HG03025 (cell line): ENCODE measurements around the gene SCYL2.
"Not testable (repeated sequence)": the region's sequence is repeated elsewhere in the genome, so short reads cannot be mapped to it uniquely, and the experiment has no call there.

Experiments
- ATAC-seq: cut with Tn5 transposase; IDR thresholded peaks from one replicate; pipeline ENCODE4 v1.9.1; 2021; ENCODE audit warnings: mild to moderate bottlenecking, moderate library complexity; ENCODE audit not compliant: unreplicated experiment, low FRiP score

SCYL2 gene

DNA sequence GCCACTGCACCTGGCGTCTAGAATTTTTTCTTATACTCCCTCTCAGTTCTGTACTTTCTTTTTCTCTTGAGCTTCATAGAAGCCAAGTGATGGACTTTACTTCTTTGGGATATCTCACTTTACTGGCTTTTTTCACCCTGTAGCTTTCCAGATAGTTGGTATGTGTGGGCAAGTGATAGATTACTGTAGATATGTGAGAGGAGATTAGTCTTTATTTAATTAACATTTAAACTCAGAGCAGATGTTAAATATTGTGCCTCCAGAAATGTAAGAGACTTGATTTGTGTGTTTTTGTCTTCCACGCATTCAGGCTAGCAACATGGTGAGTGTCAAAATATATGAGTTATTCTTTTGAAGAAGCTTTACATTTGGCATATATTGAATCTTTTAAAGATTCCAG, 50.4 kb downstream of the SCYL2 start:
- ATAC-seq: no peak

DNA sequence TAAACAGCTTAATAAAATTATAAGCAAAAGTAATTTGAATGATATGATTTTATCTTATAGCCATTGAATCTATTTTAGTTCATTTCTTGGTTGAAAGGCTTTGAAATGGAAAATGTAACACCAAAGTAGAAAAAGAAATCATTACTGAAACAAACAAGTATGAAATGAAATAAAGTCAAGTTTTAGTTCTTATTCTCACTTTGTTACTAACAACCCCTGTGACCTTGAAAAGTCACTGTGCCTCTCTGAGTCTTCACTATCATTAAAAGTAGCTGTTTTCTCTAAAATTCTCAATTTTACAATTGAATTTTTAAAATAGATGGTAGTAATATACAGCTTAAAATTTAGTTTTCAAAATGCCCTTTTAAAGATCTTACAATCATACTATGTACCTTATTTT, 57.5 kb downstream of the SCYL2 start:
- no peak for ATAC-seq

DNA sequence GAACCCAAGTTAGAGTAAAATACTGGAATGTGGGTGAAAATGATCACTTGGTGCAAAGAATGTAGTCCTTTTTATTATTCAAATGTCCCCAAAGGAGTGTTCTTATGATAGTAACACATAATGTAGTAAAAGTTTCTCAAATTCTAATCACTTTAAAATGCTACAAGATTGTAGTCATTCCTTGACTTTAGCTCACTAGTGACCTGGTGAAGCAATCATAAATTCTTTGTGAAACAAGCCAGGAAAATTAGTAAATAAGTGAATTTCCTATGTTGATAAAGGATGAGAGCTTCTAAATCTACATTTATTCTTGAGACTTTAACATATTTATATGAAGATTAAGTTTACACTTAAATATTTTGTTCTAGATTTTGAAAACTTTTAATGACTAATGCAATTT, 59.2 kb downstream of the SCYL2 start:
- ATAC-seq: no peak

DNA sequence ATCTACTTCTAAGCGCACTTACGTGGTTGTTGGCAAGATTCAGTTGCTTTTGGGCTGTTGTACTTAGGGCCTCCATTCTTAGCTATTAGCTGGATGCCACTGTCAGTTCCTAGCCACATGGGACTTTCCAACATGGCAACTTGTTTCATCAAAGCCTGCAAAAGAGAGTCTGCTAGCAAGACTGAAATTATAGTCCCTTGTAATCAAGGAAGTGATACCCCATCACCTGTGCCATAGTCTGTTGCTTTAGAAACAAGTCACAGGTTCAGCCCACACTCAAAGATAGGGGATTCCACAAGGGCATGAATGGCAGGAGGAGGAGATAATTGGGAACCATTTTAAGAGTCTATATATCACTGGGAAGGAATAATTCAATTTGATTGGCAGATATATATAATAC, 62.8 kb downstream of the SCYL2 start:
- peak; percentile 89 for ATAC-seq

DNA sequence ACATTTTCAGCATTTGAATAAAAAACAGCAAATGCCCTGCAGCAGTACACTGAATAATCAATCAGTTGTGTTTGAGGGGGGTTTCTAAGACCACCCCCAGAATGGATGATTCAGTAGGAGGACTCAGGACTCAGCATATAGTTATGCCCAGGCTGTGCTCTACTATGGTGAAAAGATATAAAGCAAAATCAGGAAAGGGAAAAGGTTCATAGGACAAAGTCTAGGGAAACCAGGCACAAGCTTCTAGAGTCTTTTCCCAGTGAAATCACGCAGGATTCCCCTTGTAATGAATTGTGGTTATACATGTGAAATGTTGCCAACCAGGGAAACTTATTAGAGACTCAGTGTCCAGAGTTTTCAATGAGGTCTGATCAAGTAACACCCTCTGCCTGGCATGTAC, 64.9 kb downstream of the SCYL2 start:
- no peak for ATAC-seq

DNA sequence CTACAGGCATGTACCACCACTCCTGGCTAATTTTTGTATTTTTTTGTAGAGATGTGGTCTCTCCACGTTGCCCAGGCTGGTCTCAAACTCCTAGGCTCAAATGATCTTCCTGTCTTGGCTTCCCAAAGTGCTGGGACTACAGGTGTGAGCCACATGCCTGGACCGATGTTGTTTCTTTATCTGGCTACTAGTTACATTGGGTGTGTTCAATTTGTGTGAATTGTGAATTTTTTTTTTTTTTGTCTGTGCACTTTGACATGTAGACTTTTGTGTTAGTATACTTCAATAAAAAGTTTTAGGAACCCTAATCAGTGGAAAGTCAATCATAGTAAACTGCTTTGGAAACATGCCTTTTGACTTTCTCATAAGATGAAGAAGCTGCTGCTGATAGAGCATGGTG, 65.9 kb downstream of the SCYL2 start:
- ATAC-seq: no peak

DNA sequence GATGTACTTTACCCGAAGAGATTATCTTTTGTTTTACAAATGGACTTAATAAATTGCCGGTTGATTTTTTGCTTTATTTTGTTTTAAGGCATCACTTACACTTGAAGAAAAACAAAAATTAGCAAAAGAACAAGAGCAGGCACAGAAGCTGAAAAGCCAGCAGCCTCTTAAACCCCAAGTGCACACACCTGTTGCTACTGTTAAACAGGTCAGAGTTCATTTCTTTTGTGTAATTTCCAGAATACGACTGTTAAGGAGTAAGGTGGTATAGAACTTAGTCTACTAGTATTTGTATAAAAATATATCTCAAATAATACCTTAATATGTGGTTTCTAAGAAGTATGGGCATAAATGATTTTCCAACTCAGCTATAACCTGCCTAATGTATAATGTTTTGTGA, 70.3 kb downstream of the SCYL2 start:
- no peak for ATAC-seq

DNA sequence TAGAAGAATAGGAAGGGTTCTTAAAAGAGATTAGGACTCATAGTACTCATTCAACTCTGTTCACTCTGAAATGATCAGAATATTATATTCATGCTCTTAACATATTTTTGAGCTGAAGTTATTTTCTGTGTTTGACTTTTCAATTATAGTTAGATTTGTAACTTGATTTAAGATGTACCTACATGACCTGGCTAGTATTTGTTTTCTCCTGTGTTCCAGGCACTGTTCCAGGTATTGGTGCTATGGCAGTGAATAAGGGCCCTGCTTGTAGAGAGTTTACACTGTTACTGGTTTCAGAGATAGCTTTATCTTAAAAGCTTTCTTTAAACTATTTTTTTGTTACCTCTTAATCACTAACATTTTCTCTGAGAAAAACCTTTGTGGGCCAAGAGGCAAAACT, 70.8 kb downstream of the SCYL2 start:
- ATAC-seq: no peak

DNA sequence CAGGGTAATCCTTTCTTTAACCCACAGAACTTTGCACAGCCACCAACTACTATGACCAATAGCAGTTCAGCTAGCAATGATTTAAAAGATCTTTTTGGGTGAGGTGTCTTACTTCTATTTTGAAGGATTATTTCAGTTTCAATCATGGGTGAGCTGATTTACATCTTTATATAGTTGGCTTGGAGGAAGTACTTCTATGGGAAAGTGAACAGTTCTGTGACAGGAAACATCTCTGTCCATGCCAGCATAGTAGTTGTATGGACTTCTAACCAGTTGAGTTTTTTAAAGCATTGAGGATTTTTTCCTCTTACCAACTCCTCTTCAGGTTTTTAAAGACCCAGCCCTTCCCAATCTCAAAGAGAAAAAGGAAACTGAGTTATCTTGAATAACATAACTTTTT, 72.1 kb downstream of the SCYL2 start:
- no peak for ATAC-seq

DNA sequence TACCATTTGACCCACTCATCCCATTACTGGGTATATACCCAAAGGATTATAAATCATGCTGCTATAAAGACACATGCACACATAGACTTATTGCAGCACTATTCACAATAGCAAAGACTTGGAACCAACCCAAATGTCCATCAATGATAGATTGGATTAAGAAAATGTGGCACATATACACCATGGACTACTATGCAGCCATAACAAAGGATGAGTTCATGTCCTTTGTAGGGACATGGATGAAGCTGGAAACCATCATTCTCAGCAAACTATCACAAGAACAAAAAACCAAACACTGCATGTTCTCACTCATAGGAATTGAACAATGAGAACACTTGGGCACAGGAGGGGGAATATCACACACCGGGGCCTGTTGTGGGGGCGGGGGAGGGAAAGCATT, 75.9 kb downstream of the SCYL2 start:
- not testable (repeated sequence) for ATAC-seq

DNA sequence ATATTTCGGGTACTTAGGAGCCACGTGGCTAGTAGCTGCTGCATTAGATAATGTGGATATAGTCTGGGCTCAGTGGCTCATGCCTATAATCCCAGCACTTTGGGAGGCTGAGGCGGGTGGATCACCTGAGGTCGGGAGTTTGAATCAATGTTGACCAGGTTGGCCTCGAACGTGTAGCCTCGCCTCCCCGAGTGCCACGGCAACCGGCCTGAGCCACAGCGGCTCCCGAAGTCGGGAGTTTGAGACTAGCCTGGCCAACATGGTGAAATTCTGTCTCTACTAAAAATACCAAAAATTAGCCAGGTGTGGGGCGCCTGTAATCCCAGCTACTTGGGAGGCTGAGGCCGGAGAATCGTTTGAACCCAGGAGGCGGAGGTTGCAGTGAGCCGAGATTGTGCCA, 77.4 kb downstream of the SCYL2 start:
- ATAC-seq: not testable (repeated sequence)

DNA sequence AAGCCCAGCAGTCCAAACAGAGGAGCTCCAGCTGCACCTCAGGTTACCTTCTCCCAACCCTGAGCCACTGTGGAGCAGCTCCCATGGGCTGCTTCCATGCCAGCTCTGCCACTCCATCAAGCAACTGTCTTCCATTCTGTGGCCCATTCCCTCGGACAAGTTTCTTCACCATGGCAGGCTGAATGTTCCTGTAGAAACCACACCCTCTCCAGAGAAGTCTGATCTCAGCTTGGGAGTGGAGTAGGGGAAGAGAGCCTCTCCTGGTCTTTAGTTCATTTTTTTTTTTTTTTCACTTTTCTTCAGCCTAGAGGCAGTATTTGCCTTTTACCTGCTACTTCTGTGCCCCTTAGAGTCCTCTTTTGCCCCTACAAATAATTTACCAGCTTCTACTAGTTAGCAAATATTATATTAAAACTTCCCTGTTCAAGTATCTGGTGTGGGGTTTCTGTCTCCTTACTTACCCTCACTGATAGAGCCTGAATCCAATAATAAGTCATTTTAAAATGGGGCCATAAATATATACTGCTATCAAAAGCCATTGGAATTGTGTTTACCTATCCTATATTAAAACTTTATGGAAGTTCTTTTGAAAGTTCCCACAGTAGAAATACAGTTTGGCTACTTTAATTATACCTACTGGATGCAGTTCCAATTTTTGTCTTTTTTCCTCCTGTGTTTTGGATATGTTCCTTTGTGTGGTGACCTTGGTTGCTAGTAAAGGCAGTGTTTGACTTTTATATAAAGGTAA, 78.2 kb downstream of the SCYL2 start:
- no peak for ATAC-seq

DNA sequence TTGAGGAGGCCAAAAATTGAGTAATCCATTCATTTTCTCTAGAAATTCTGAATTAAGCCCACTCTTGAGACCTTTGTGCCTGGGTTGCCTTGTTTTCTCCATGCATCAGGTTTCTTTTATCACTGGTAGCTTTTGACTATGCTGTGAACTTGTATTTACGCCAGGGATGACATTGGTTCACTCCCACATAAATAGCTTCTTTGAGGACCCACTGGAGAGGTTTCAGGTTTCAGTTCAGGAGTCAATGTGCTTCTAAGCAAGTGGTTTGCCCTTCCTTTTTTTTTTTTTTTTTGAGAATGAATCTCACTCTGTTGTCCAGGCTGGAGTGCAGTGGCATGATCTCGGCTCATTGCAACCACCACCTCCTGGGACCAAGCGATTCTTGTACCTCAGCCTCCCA, 79.7 kb downstream of the SCYL2 start:
- ATAC-seq: no peak

DNA sequence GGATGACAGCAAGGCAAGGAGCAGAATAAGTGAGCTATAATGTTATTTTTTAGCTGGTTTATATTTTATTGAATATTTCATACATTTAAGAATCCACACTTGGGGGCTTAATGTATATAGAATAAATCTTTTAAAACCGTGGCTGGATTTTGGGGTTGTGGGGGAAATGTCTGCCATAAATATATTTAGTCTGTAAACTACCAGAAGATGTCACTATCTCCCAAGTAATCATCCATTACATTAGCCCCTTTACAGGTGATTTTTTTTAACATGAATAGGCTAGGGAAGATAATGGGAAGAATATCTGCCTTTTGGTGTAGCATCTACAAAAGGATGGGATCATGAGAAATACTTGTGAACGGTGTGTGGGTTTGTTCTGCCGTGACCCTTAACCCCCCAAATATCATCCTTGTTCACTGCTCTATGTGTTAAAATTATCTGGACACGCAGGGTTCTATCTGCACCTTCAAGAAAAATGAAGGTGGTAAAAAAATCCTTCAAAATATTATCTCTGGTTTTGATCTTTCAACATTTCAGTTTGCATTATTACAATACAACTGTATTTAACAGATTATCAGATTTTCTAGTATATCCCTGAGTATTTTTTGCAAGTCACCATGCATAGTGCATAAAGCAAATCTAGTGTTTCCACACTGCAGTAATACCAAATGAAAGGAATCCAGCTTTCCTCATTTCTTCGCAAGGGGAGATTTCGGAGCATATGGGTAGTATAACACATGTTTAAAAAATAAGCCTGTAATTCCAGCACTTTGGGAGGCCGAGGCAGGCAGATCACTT, 81.9 kb downstream of the SCYL2 start:
- no peak for ATAC-seq

DNA sequence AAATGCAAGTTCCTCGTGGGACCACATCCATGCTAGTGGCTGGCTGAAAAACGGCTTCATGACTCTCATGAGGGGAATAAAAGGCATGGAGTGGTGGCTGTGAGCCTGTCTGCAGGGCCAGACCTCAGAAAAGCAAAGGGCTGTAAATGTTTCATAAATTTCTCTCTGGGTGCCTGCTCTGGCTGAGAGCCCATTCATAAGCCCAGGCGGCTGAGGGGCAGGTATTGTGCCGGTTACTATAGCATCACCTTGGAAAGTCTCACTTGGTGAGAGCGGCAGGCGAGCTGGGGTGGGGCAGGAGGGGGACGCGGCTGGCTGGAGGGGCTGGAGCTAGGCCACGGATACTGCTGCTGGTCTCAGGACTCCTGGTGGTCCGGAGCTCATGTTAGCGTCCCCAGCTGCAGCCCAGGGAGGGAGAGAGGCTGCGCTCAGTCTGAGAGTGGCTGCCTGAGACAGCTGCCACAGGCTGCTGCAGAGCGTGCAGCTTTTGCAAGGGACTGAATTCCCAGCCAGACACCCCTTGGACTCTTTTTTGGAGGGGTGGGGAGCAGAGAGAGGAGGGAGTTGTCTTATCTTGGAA, 89.8 kb downstream of the SCYL2 start, which contains the start of gene SLC17A8:
SLC17A8 (plus strand) TSS at position 431 of the 580 bp plus-strand sequence. CDS start 318 bp downstream, outside the sequence.
- ATAC-seq: no peak

DNA sequence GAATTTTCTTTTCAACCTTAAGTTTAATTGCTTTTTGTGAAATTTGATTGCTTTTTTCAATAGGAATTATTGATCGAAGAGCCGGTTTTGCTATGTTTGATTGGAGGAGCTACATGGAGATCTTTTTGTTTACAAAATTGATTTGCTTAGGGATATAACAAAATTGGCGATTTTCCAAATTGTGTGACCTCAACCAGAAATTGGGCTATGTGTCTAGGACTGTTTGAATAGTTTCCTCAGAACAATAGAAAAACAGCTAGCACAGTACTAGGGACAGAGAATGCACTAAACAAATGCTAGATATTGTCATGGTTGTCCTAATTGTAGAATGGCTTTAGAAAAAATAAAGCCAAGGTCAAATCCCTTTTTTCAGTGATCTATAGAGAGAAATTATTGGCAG, 92.3 kb downstream of the SCYL2 start:
- ATAC-seq: no peak

DNA sequence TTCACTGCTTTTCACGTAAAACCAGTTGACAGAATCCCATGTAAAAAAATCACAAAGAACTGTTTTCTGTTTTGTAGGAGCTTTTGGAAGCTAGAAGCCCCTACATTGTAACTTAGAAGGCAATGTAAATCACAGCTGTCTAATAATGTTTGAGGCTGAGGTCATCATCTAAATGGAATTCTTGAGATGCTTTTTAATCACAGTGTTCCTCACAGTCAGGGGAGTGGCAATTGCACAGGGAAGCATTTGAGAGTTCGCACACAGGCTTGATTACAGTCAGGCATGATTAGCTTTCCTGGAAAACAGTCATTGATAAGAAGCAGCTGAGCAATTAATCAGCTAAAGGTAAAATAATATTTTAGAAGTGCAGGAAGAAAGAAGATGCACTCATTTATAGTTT, 92.8 kb downstream of the SCYL2 start:
- no peak for ATAC-seq

DNA sequence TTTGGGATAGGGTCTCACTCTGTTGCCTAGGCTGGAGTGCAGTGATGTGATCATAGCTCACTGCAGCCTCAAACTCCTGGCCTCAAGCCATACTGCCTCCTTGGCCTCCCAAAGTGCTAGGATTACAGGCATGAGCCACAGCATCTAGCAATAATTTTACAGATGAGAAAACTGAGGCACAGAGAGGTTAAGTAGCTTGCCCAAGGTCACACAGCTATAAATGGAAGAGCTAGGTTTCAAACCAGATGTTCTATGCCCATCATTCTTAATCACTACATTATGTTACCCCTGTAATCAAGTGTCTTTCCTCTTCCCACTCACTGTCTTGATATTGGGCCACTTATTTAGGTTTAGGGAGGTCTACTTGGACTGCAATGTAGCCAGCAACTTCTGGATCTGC, 93.5 kb downstream of the SCYL2 start:
- no peak for ATAC-seq

DNA sequence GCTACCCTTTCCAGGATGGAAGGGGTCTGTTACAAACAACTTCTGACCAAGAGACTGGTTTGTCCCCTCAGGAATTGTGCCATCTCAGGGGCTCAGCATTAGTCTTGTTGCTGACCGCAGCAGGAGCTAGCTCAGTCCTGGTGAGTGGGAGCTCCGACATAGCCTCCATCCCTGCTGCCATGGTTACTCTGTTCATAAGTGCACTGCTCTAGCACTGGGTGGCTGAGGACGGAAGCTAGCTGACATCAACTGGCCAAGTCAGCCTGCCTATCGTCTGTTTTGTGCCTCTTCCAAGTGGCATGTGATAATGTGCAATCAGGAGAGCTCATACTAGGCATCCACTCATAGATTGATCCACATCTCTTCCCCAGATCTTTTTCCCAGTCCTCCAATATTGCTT, 97.3 kb downstream of the SCYL2 start:
- no peak for ATAC-seq

DNA sequence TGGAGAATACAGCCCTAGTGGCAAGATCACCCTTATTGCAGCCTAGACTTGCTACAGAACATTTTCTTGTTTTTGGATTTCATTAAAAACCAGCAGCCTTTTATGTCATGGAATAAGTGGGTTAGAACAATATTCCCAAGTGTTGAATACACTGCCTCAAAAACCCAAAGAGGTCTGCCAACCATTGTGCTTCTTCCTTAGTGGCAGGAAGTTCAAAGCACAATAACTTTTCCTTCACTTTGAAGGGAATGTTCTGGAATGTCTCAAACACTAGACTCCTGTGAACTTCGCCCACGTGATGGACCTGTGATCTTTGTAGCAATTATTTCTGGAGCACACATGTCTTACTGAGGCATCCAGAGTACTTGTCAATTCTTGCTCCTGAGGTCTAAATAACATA, 98.4 kb downstream of the SCYL2 start:
- no peak for ATAC-seq

DNA sequence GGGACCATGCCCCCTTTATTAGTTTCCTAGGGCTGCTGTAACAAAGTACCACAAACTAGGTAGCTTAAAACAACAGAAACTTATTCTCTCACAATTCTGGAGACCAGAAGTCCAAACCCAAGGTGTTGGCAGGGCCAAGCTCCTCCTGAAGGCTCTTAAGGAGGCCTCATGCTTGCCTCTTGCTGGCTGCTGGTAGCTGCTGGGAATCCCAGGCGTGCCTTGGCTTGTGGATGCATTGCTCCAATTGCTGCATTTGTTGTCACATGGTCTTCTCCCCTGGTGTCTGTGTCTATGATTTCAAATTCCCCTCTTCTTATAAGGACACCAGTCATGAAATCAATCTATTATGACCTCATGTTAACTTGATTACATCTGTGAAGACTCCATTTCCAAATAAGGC, 101.1 kb downstream of the SCYL2 start:
- ATAC-seq: no peak

DNA sequence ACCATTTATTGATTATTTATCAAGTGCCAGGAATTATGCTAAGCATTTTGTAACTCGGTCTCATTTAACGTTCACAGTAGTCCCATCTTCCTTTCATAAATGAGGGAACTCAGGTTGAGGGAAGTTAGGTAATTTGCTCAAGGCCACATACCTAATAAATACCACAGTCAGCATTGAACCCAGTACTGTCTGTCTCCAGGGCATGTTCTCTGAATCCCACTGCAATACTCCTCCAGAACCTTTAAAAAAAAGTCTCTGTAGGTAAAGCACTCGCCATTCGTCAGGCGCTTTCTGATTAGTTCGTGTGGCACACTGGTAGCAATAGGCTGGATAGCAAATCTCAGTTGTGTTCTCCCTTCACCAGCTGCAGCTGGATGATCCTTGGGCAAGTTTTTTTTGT, 104.2 kb downstream of the SCYL2 start:
- ATAC-seq: no peak
